Loucy (cell line): ENCODE data around the gene ARG1.

Experiments used
- EZH2phosphoT487 ChIP-seq: fragments of 200-600 bp; IDR thresholded peaks from 2 replicates; pipeline ENCODE4 v1.6.1; 2018; ENCODE audit warnings: antibody characterized with exemption, mild to moderate bottlenecking, moderate library complexity, borderline replicate concordance
- TF ChIP-seq, protein P1 (sequence below): fragments of 200-600 bp; sonication (generic); conservative IDR thresholded peaks from 2 replicates; pipeline ENCODE4 v1.5.1; 2014; ENCODE audit warnings: mild to moderate bottlenecking, antibody characterized with exemption, low read length

DNA sequence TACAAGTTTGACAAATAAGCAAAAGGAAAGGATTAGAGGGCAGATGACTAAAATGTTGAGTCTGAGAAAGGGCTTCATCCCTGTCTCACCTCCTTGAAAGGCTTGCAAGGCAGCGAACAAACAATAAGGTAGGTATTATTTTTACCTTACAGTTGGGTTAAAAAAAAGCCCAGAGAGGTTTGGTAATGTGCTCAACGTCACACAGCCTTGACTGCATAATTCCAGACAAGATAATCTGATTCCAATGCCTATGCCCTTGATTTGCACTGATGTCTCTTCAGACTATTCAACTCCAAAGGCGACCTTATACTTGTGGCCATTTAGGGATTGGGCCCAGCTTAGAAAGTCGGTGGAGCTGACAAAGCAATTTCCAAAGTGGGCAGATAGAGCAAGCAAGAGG, 1.7 kb downstream of the ARG1 start:
- TF ChIP-seq, protein P1, sequence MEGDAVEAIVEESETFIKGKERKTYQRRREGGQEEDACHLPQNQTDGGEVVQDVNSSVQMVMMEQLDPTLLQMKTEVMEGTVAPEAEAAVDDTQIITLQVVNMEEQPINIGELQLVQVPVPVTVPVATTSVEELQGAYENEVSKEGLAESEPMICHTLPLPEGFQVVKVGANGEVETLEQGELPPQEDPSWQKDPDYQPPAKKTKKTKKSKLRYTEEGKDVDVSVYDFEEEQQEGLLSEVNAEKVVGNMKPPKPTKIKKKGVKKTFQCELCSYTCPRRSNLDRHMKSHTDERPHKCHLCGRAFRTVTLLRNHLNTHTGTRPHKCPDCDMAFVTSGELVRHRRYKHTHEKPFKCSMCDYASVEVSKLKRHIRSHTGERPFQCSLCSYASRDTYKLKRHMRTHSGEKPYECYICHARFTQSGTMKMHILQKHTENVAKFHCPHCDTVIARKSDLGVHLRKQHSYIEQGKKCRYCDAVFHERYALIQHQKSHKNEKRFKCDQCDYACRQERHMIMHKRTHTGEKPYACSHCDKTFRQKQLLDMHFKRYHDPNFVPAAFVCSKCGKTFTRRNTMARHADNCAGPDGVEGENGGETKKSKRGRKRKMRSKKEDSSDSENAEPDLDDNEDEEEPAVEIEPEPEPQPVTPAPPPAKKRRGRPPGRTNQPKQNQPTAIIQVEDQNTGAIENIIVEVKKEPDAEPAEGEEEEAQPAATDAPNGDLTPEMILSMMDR: no peak
- no peak for TF ChIP-seq EZH2phosphoT487
